Measurements from ENCODE around the gene SNTG2.

Gene SNTG2

DNA sequence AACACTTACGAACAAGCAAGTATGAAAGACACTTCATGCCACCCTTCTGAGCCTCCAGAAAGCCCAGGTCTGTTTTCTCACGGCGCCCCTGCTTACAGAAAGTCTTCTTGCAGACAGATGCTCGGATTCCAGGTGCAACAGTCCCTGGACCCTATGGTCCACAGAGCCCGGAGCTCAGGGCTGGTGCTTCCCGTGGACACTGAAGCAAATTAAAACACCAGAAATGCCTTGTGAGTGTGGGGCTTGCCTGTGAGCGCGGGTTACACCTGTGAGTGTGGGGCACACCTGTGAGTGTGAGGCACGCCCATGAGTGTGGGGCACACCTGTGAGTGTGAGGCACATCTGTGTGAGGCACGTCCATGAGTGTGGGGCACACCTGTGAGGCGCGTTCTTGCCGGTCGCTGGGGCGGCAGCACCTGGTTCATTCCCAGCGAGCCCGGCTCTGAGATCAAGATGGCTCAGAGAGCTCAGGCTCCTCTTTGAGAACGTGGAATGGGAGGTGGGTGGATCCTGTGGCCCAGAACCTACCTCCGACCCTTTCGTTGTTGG is 257.4 kb downstream of the SNTG2 start:
- no peak overlapping the region for H3K4me3 ChIP-seq (ENCODE audit: low read length, poor library complexity, severe bottlenecking)
- no peaks in the 10 kb centered on the region for H3K27me3 ChIP-seq (ENCODE audit: insufficient read depth, low read length, poor library complexity, severe bottlenecking)
- TF ChIP-seq, protein P1, sequence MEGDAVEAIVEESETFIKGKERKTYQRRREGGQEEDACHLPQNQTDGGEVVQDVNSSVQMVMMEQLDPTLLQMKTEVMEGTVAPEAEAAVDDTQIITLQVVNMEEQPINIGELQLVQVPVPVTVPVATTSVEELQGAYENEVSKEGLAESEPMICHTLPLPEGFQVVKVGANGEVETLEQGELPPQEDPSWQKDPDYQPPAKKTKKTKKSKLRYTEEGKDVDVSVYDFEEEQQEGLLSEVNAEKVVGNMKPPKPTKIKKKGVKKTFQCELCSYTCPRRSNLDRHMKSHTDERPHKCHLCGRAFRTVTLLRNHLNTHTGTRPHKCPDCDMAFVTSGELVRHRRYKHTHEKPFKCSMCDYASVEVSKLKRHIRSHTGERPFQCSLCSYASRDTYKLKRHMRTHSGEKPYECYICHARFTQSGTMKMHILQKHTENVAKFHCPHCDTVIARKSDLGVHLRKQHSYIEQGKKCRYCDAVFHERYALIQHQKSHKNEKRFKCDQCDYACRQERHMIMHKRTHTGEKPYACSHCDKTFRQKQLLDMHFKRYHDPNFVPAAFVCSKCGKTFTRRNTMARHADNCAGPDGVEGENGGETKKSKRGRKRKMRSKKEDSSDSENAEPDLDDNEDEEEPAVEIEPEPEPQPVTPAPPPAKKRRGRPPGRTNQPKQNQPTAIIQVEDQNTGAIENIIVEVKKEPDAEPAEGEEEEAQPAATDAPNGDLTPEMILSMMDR (conservative IDR thresholded peaks at IDR 0.05; ENCODE audit: low read length), result no peak
- no peak for TF ChIP-seq EZH2phosphoT487 (IDR thresholded peaks at IDR 0.05; ENCODE audit: borderline replicate concordance)
- no peak overlapping the region for H2AFZ ChIP-seq (ENCODE audit: low read length)
- no peaks in the 10 kb centered on the region for H3K36me3 ChIP-seq (ENCODE audit: insufficient read depth, low read length)
- H3K4me2 ChIP-seq (ENCODE audit: low read depth, low read length, poor library complexity, severe bottlenecking), result no peak overlapping the region
- no peaks in the 10 kb centered on the region for H3K79me2 ChIP-seq (ENCODE audit: insufficient read depth, low read length)
- H3K9me2 ChIP-seq (replicated peaks; ENCODE audit: low read depth, low read length), result no peaks in the 10 kb centered on the region
- H4K20me1 ChIP-seq (ENCODE audit: insufficient read depth, low read length, poor library complexity, severe bottlenecking), result no peaks in the 10 kb centered on the region
- no peaks in the 10 kb centered on the region for H3K9me3 ChIP-seq (ENCODE audit: insufficient read depth, low read depth, low read length)
- no peaks in the 10 kb centered on the region for H3K4me1 ChIP-seq (ENCODE audit: insufficient read depth, low read length, poor library complexity, severe bottlenecking)
- H3K9ac ChIP-seq (ENCODE audit: low read depth, low read length, poor library complexity, severe bottlenecking), result no peak overlapping the region
- H3F3A ChIP-seq (ENCODE audit: low read depth), result no peaks in the 10 kb centered on the region

DNA sequence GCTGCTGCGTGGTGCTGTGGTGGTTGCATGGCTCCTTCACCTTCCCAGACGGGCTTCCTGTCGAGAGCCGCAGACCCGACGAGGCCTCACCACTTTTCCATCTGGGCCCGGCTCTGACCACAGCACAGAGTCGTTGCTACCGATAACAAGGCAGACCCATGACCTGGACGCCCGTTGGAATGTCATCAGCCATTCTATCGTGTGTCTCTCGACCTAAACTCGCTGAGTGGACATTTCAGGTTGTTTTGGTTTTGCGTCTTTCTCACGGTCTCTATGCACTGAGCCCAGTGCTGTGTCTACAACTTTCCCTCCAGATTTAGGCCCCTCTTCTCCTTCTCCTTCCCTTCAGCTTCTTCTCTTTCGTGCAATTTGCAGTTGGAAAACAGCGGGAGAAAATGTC is 257.9 kb downstream of the SNTG2 start:
- Histone ChIP-seq H4K20me1 (ENCODE audit: insufficient read depth, low read length, poor library complexity, severe bottlenecking) (no peaks in the 10 kb centered on the region), H3K4me3 (ENCODE audit: low read length, poor library complexity, severe bottlenecking) (no peak overlapping the region), H3K27me3 (ENCODE audit: insufficient read depth, low read length, poor library complexity, severe bottlenecking) (no peaks in the 10 kb centered on the region), H2AFZ (ENCODE audit: low read length) (no peak overlapping the region), H3K9ac (ENCODE audit: low read depth, low read length, poor library complexity, severe bottlenecking) (no peak overlapping the region), H3K4me1 (ENCODE audit: insufficient read depth, low read length, poor library complexity, severe bottlenecking) (no peaks in the 10 kb centered on the region), H3F3A (ENCODE audit: low read depth) (no peaks in the 10 kb centered on the region), H3K9me2 (replicated peaks; ENCODE audit: low read depth, low read length) (no peaks in the 10 kb centered on the region), H3K9me3 (ENCODE audit: insufficient read depth, low read depth, low read length) (peaks cover under 1% of the 10 kb centered on the region; the same call in 1 of the 2 replicates), H3K79me2 (ENCODE audit: insufficient read depth, low read length) (no peaks in the 10 kb centered on the region), H3K36me3 (ENCODE audit: insufficient read depth, low read length) (no peaks in the 10 kb centered on the region), H3K4me2 (ENCODE audit: low read depth, low read length, poor library complexity, severe bottlenecking) (no peak overlapping the region)
- TF ChIP-seq, protein P1 (conservative IDR thresholded peaks at IDR 0.05; ENCODE audit: low read length), result no peak
- TF ChIP-seq EZH2phosphoT487 (IDR thresholded peaks at IDR 0.05; ENCODE audit: borderline replicate concordance), result no peak

DNA sequence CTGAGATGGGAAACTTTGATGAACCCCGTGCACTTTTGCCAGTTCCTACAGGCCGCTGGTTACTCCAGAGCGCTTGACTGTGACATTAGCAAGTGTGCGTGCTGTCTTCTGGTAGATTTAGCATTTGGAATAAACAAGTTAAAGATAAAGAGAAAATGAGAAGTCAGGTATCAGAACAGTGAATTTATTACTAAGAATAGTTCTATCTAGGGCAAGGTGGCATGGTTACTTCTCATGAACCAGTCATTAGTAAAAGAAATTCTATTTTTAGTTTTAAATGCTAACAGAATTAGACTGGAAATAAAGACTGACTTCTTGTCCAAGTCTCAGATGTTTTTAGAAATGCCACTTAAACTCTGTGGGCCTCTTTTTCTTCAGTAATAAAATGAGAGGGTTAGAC is 258.6 kb downstream of the SNTG2 start:
- no peak overlapping the region for H2AFZ ChIP-seq (ENCODE audit: low read length)
- no peaks in the 10 kb centered on the region for H3F3A ChIP-seq (ENCODE audit: low read depth)
- H3K9me2 ChIP-seq (replicated peaks; ENCODE audit: low read depth, low read length), result no peaks in the 10 kb centered on the region
- H3K79me2 ChIP-seq (ENCODE audit: insufficient read depth, low read length), result no peaks in the 10 kb centered on the region
- no peaks in the 10 kb centered on the region for H3K4me1 ChIP-seq (ENCODE audit: insufficient read depth, low read length, poor library complexity, severe bottlenecking)
- H3K36me3 ChIP-seq (ENCODE audit: insufficient read depth, low read length), result no peaks in the 10 kb centered on the region
- peaks cover 7% of the 10 kb centered on the region; the same call in 1 of the 2 replicates for H3K9me3 ChIP-seq (ENCODE audit: insufficient read depth, low read depth, low read length)
- TF ChIP-seq, protein P1 (conservative IDR thresholded peaks at IDR 0.05; ENCODE audit: low read length), result no peak
- no peak for TF ChIP-seq EZH2phosphoT487 (IDR thresholded peaks at IDR 0.05; ENCODE audit: borderline replicate concordance)
- no peaks in the 10 kb centered on the region for H4K20me1 ChIP-seq (ENCODE audit: insufficient read depth, low read length, poor library complexity, severe bottlenecking)
- no peak overlapping the region for H3K9ac ChIP-seq (ENCODE audit: low read depth, low read length, poor library complexity, severe bottlenecking)
- no peak overlapping the region for H3K4me2 ChIP-seq (ENCODE audit: low read depth, low read length, poor library complexity, severe bottlenecking)
- H3K27me3 ChIP-seq (ENCODE audit: insufficient read depth, low read length, poor library complexity, severe bottlenecking), result no peaks in the 10 kb centered on the region
- no peak overlapping the region for H3K4me3 ChIP-seq (ENCODE audit: low read length, poor library complexity, severe bottlenecking)
